WTC11 (cell line): ENCODE results near the gene GRB7.

ENCODE experiments used
- CREB1 ChIP-seq: sonication (generic); formaldehyde crosslinking; IDR thresholded peaks from 2 replicates; pipeline ENCODE4 v1.8.0; 2023; ENCODE audit warnings: mild to moderate bottlenecking, missing genetic modification reagents
- FOXK1 ChIP-seq: sonication (generic); formaldehyde crosslinking; IDR thresholded peaks from 2 replicates; pipeline ENCODE4 v1.8.0; 2022; ENCODE audit warnings: mild to moderate bottlenecking, moderate library complexity, missing genetic modification reagents
- FOXP1 ChIP-seq: sonication (generic); formaldehyde crosslinking; IDR thresholded peaks from 2 replicates; pipeline ENCODE4 v1.8.0; 2022; ENCODE audit warnings: missing genetic modification reagents, mild to moderate bottlenecking, moderate library complexity, borderline replicate concordance
- JUN ChIP-seq: sonication (generic); formaldehyde crosslinking; IDR thresholded peaks from 2 replicates; pipeline ENCODE4 v1.8.0; 2023; ENCODE audit warnings: mild to moderate bottlenecking, missing genetic modification reagents
- NFATC4 ChIP-seq: fragments of 250-450 bp; sonication (Bioruptor Pico); IDR thresholded peaks from 2 replicates; pipeline ENCODE4 v1.9.0; 2021; ENCODE audit warnings: mild to moderate bottlenecking
- USF2 ChIP-seq: sonication (generic); formaldehyde crosslinking; IDR thresholded peaks from 2 replicates; pipeline ENCODE4 v1.8.1; 2023; ENCODE audit warnings: mild to moderate bottlenecking, missing genetic modification reagents, moderate library complexity
- ZBTB21 ChIP-seq: sonication (generic); formaldehyde crosslinking; IDR thresholded peaks from 2 replicates; pipeline ENCODE4 v1.8.1; 2023; ENCODE audit warnings: mild to moderate bottlenecking, missing genetic modification reagents, borderline replicate concordance
- ZBTB43 ChIP-seq: sonication (generic); formaldehyde crosslinking; IDR thresholded peaks from 2 replicates; pipeline ENCODE4 v1.8.1; 2023; ENCODE audit warnings: mild to moderate bottlenecking, missing genetic modification reagents
- TF ChIP-seq, protein P1 (sequence below): fragments of 200-600 bp; IDR thresholded peaks from 2 replicates; pipeline ENCODE4 v1.8.0; 2022; ENCODE audit warnings: antibody characterized with exemption

DNA sequence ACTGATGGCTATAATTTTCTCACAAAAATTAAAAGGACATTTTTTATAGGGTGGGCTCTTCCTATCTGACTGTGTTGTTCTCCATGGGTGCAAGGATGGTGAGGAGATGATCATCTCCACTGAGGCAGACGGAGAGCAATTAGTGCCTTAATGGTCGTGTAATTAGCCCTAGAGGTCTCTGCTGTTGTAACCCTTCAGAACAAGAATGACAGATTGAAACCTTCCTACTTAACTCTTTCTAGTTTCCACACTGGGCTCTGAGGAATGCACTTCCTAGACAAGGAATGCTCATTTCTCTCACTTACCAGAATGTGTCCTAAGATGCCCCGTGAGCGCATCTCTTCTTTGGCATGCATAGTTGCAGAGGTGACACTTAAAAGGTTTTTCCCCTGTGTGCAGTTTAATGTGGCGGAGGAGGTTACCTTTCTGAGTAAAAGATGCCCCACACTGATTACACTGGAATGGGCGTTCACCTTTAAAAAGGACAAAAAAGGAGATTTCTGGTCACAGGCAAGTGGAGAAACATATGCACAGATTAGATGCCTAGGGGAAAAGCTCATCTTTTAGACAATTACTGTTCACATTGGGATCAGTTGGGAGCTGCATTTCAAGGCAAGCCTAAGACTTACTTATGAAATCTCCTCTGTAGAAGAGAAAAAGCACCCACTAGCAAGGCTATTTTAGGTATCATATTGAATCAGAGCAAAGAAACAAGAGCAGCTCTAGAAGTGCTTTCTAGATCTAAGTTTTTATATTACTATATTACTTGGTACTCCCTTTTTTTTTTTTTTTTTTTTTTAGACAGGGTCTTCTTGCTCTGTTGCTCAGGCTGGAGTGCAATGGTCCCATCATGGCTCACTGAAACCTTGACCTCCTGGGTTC lies 53.6 kb downstream of the GRB7 start:
- TF ChIP-seq FOXP1 (no peak), ZBTB21 (CRISPR knock-in tag) (no peak), CREB1 (CRISPR knock-in tag) (no peak), USF2 (no peak), JUN (CRISPR knock-in tag) (no peak), NFATC4 (CRISPR knock-in tag) (no peak), ZBTB43 (CRISPR knock-in tag) (no peak), FOXK1 (CRISPR knock-in tag) (no peak)
- TF ChIP-seq, protein P1, sequence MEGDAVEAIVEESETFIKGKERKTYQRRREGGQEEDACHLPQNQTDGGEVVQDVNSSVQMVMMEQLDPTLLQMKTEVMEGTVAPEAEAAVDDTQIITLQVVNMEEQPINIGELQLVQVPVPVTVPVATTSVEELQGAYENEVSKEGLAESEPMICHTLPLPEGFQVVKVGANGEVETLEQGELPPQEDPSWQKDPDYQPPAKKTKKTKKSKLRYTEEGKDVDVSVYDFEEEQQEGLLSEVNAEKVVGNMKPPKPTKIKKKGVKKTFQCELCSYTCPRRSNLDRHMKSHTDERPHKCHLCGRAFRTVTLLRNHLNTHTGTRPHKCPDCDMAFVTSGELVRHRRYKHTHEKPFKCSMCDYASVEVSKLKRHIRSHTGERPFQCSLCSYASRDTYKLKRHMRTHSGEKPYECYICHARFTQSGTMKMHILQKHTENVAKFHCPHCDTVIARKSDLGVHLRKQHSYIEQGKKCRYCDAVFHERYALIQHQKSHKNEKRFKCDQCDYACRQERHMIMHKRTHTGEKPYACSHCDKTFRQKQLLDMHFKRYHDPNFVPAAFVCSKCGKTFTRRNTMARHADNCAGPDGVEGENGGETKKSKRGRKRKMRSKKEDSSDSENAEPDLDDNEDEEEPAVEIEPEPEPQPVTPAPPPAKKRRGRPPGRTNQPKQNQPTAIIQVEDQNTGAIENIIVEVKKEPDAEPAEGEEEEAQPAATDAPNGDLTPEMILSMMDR, result no peak
